ENCODE measurements around the gene TMPRSS12.
"Not testable (repeated sequence)": the region's sequence is repeated elsewhere in the genome, so short reads cannot be mapped to it uniquely, and the experiment has no call there.

The TMPRSS12 gene

GRCh38 chr12:50842637-50843493, at the start of gene TMPRSS12:
TMPRSS12 (plus strand) TSS chr12:50842926; CDS start chr12:50842965, 39 bp downstream.
- no peak for DNase-seq (ENCODE audit: low spot score)

GRCh38 chr12:50799908-50800307, 42.8 kb upstream of the TMPRSS12 start:
- no peak for DNase-seq (ENCODE audit: low spot score)

GRCh38 chr12:50803230-50803875, 39.4 kb upstream of the TMPRSS12 start:
- no peak for DNase-seq (ENCODE audit: low spot score)

GRCh38 chr12:50806176-50806575, 36.5 kb upstream of the TMPRSS12 start:
- DNase-seq (ENCODE audit: low spot score) = peak; percentile 13

GRCh38 chr12:50809131-50809530, 33.6 kb upstream of the TMPRSS12 start:
- DNase-seq (ENCODE audit: low spot score) = not testable (repeated sequence)

GRCh38 chr12:50814921-50815320, 27.8 kb upstream of the TMPRSS12 start:
- DNase-seq (ENCODE audit: low spot score) = not testable (repeated sequence)

- DNase-seq (ENCODE audit: low spot score) = no peak
Measured at GRCh38 chr12:50820177-50820576, 22.5 kb upstream of the TMPRSS12 start.

GRCh38 chr12:50822082-50822481, 20.6 kb upstream of the TMPRSS12 start:
- DNase-seq (ENCODE audit: low spot score) = no peak

- not testable (repeated sequence) for DNase-seq (ENCODE audit: low spot score)
Measured at GRCh38 chr12:50823724-50824123, 19.0 kb upstream of the TMPRSS12 start.

- DNase-seq (ENCODE audit: low spot score) = no peak
Measured at GRCh38 chr12:50824914-50825313, 17.8 kb upstream of the TMPRSS12 start.

- peak; percentile 59 for DNase-seq (ENCODE audit: low spot score)
Measured at GRCh38 chr12:50825372-50825838, 17.3 kb upstream of the TMPRSS12 start.

- DNase-seq (ENCODE audit: low spot score) = no peak
Measured at GRCh38 chr12:50828121-50828520, 14.6 kb upstream of the TMPRSS12 start.

- DNase-seq (ENCODE audit: low spot score) = no peak
Measured at GRCh38 chr12:50828886-50829285, 13.8 kb upstream of the TMPRSS12 start.

GRCh38 chr12:50833801-50834200, 8.9 kb upstream of the TMPRSS12 start:
- DNase-seq (ENCODE audit: low spot score) = not testable (repeated sequence)

- no peak for DNase-seq (ENCODE audit: low spot score)
Measured at GRCh38 chr12:50839042-50839441, 3.7 kb upstream of the TMPRSS12 start.

GRCh38 chr12:50840809-50841487, 1.8 kb upstream of the TMPRSS12 start:
- DNase-seq (ENCODE audit: low spot score) = no peak

- no peak for DNase-seq (ENCODE audit: low spot score)
Measured at GRCh38 chr12:50841716-50842531, 802 bp upstream of the TMPRSS12 start.

GRCh38 chr12:50845021-50845647, 2.4 kb downstream of the TMPRSS12 start:
- DNase-seq (ENCODE audit: low spot score) = no peak

GRCh38 chr12:50848963-50849362, 6.2 kb downstream of the TMPRSS12 start:
- no peak for DNase-seq (ENCODE audit: low spot score)

- not testable (repeated sequence) for DNase-seq (ENCODE audit: low spot score)
Measured at GRCh38 chr12:50855218-50855617, 12.5 kb downstream of the TMPRSS12 start.

- not testable (repeated sequence) for DNase-seq (ENCODE audit: low spot score)
Measured at GRCh38 chr12:50855679-50856078, 13.0 kb downstream of the TMPRSS12 start.

Data from AG08395 (cell line).